HFF-Myc (cell line): ENCODE measurements around the gene SORL1.

Experiments
- DNase-seq: peaks from one replicate; pipeline ENCODE4 v3.0.0-alpha.2; 2011; ENCODE audit warnings: low read depth; ENCODE audit errors: extremely low read depth
- H3K4me3 ChIP-seq: replicated peaks from 2 replicates; pipeline ENCODE4 v1.5.1; 2011; ENCODE audit warnings: low read depth, mild to moderate bottlenecking, control low read depth, low read length
- TF ChIP-seq, protein P1 (sequence below): IDR thresholded peaks from 2 replicates; pipeline ENCODE4 v1.5.1; 2012; ENCODE audit warnings: mild to moderate bottlenecking, low read depth, low read length, control low read depth; ENCODE audit errors: missing control alignments

The SORL1 gene

DNA sequence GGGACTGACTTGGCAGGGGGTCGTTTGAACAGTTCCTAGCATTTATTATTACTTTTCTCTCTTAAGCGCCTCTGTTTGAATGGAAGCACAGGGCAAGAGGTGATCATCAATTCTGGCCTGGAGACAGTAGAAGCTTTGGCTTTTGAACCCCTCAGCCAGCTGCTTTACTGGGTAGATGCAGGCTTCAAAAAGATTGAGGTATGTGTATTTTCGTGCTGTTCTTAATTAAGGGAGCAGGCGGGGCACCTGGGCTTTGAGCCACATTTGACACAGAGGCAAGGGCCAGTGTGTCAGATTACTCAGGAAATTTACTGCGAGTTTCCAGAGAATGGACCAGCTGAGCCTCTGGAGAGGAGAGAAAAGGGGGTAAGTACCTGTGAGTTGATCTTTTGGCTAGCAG lies 103.0 kb downstream of the SORL1 start:
- no peak overlapping the region for H3K4me3 ChIP-seq
- DNase-seq: no peak
- TF ChIP-seq, protein P1, sequence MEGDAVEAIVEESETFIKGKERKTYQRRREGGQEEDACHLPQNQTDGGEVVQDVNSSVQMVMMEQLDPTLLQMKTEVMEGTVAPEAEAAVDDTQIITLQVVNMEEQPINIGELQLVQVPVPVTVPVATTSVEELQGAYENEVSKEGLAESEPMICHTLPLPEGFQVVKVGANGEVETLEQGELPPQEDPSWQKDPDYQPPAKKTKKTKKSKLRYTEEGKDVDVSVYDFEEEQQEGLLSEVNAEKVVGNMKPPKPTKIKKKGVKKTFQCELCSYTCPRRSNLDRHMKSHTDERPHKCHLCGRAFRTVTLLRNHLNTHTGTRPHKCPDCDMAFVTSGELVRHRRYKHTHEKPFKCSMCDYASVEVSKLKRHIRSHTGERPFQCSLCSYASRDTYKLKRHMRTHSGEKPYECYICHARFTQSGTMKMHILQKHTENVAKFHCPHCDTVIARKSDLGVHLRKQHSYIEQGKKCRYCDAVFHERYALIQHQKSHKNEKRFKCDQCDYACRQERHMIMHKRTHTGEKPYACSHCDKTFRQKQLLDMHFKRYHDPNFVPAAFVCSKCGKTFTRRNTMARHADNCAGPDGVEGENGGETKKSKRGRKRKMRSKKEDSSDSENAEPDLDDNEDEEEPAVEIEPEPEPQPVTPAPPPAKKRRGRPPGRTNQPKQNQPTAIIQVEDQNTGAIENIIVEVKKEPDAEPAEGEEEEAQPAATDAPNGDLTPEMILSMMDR: no peak

DNA sequence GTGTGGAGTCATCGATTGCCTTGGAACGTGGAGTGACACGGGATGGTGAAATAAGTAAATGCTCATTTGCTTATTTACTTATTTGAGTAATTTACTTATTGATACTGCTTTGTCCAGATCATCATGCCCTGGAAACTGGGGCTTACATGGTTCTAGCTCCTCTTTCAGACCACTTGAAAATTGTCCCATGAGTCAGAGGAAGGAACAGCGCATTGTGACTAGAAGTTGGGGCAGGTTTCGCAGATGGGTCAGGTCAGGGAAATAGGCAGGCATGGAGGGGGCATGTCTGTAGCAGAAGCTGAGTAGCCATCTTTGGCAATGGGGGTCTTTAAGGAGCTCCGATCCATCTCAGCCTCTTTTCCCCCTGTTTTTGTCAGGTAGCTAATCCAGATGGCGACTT lies 104.8 kb downstream of the SORL1 start:
- TF ChIP-seq, protein P1: no peak
- H3K4me3 ChIP-seq: no peak overlapping the region
- no peak for DNase-seq

DNA sequence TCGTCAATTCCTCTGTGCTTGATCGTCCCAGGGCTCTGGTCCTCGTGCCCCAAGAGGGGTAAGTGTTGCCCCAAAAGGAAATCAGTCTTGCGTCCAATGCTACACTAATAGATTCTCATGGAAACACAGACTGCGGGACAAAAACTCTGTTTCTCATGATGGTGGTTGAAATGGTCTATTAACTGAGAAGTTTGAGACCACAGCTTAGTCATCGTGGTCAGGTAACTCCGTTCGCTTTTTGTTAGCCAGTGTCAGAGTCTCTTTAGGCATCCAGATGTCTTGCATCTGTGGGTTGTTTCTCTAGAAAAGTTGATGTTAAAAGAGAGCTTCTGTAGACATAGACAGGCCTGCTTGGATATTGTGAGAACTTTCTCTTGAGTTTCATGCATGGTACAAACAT lies 105.2 kb downstream of the SORL1 start:
- no peak for DNase-seq
- H3K4me3 ChIP-seq: no peak overlapping the region
- TF ChIP-seq, protein P1: no peak

DNA sequence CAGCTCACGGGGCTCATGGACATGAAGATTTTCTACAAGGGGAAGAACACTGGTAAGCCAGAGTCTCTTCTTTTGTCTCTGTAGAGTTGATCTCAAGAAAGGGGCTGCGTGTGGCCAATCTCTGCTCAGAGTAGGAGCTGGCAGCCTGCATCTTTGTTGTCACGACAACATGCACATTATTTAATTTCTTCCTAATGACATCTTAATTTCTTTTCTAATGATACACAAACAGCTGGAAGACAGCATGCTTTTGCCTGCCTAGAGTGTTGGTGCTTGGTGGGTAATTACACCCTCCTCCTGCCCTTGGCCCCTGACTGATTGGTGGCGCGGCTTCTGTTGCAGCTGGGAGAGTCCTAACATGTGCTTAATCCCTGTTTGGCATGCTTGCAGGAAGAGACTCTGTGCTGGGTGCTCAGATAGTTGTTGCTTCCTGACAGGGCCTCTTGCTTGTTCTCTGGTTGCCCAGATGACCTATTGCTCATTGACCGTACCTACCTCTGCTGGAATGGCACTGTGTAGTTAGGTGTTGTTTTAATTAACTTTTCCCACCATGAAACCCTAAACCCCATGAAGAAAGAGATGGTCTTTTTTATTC lies 107.6 kb downstream of the SORL1 start:
- no peak overlapping the region for H3K4me3 ChIP-seq
- TF ChIP-seq, protein P1: no peak
- no peak for DNase-seq

DNA sequence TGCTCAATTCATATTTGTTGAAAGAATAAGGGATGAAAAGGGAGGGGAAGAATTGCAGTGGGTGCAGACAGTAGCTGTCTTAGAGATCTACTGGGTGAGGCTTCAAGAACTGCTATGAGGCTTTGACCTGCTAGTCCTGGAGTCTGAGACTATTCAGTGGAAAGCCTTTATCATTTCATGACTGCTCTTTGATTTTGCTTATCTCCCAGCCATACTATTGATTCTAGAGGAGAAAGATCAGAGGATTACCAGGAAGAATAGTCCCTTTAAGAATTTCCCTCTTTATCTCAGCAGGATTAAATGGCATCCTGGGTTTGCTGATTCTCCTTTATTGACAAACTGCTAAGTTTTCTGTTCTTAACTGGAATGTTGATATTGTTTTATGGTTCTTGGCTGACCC lies 108.1 kb downstream of the SORL1 start:
- H3K4me3 ChIP-seq: no peak overlapping the region
- TF ChIP-seq, protein P1: no peak
- DNase-seq: no peak

DNA sequence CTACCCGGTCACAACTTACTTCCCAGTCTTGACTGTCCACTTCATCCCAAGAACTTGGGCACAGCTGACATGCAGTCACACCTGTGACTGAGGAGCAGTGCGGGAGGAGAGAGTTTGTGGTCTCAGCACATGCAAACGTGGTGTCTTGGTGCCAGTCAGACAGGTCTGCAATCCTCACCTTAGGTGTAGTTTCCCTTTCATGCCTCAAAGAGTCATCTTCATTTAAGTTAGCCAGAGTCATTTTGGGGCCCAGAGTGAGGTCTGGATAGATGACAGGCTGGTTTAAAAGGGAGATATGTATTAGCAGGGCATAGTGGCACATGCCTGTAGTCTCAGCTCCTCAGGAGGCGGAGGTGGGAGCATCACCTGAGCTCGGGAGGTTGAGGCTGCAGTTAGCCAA lies 109.1 kb downstream of the SORL1 start:
- TF ChIP-seq, protein P1: no peak
- DNase-seq: no peak
- no peak overlapping the region for H3K4me3 ChIP-seq

DNA sequence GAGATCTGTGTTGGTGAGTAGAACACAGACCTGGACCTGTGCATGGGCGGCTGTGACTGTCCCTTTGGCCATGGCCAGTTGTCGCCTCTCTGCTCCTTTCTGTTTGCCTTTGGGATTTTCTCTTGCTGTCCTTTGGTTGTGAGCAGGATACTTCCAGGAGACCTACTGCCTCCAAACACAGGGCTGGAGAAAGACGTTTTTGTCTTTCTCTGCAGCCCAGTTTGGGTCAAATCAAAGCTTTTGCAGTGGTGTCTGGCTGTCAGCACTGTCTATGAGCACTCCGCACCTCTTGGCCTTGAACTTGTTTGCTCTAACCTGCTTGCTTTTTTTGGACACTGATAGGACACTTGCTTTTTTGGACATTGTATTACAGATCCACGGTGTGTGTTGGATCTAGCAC lies 109.6 kb downstream of the SORL1 start:
- DNase-seq: no peak
- H3K4me3 ChIP-seq: no peak overlapping the region
- TF ChIP-seq, protein P1: no peak
